Measurements from ENCODE around the gene LTK. TPM values are rescaled to one million over a fixed set of nuclear protein-coding genes. Genes with fewer than 3 reads are reported as not detected.

LTK gene
- total and polyA plus RNA-seq, 8 donors = 1.6 to 4.0 (median 2.5) TPM

- intact Hi-C loops (cut with DNase I) = no loop called here
- no peak overlapping the region for H3K4me3 ChIP-seq
- no peak for TF ChIP-seq CTCF (IDR thresholded peaks at IDR 0.05)
- H3K27me3 ChIP-seq = no peaks in the 10 kb centered on the region
- H3K4me1 ChIP-seq = no peaks in the 10 kb centered on the region
- H3K9me3 ChIP-seq = no peaks in the 10 kb centered on the region
- no peak for ATAC-seq
- no peak overlapping the region for H3K27ac ChIP-seq
- DNase-seq = peak in 1 of 4 donors; percentile 35
- H3K36me3 ChIP-seq = peaks cover 0 to 50% of the 10 kb centered on the region in 2 donors
Measured at GRCh38 chr15:41536866-41537265, 23.2 kb upstream of the LTK start.

GRCh38 chr15:41535544-41535943, 21.9 kb upstream of the LTK start:
- intact Hi-C loops (cut with DNase I) = no loop called here
- DNase-seq = no peak
- Histone ChIP-seq H3K4me3 (no peak overlapping the region), H3K4me1 (peaks cover 0 to 6% of the 10 kb centered on the region in 2 donors), H3K36me3 (peaks cover 0 to 61% of the 10 kb centered on the region in 2 donors), H3K27me3 (no peaks in the 10 kb centered on the region), H3K9me3 (no peaks in the 10 kb centered on the region), H3K27ac (no peak overlapping the region)
- no peak for TF ChIP-seq CTCF (IDR thresholded peaks at IDR 0.05)
- ATAC-seq = no peak

GRCh38 chr15:41530363-41530956, 16.8 kb upstream of the LTK start:
- intact Hi-C loops (cut with DNase I) = no loop called here

GRCh38 chr15:41523097-41523496, 9.5 kb upstream of the LTK start:
- Histone ChIP-seq H3K27ac (no peak overlapping the region), H3K4me1 (no peaks in the 10 kb centered on the region), H3K4me3 (no peak overlapping the region), H3K9me3 (no peaks in the 10 kb centered on the region), H3K27me3 (no peaks in the 10 kb centered on the region), H3K36me3 (peaks cover 0 to 63% of the 10 kb centered on the region in 2 donors)
- DNase-seq (no peak), ATAC-seq (no peak)
- no peak for TF ChIP-seq CTCF (IDR thresholded peaks at IDR 0.05)
- intact Hi-C loops (cut with DNase I) = no loop called here

More at GRCh38 chr15:41530363-41530956, 16.8 kb upstream of the LTK start:
- no peak for TF ChIP-seq CTCF (IDR thresholded peaks at IDR 0.05)
- peaks cover 0 to 98% of the 10 kb centered on the region in 2 donors for H3K36me3 ChIP-seq
- H3K27ac ChIP-seq = no peak overlapping the region
- DNase-seq = no peak
- peaks cover 0 to 6% of the 10 kb centered on the region in 2 donors for H3K4me1 ChIP-seq
- H3K27me3 ChIP-seq = no peaks in the 10 kb centered on the region
- no peaks in the 10 kb centered on the region for H3K9me3 ChIP-seq
- H3K4me3 ChIP-seq = no peak overlapping the region
- ATAC-seq = no peak

- Histone ChIP-seq H3K4me3 (no peak overlapping the region), H3K9me3 (no peaks in the 10 kb centered on the region), H3K4me1 (no peaks in the 10 kb centered on the region), H3K36me3 (peaks cover 0 to 57% of the 10 kb centered on the region in 2 donors), H3K27me3 (no peaks in the 10 kb centered on the region), H3K27ac (no peak overlapping the region)
- intact Hi-C loops (cut with DNase I) = no loop called here
- ATAC-seq = no peak
- DNase-seq = peak in 1 of 4 donors; percentile 47
- TF ChIP-seq CTCF (IDR thresholded peaks at IDR 0.05) = no peak
Measured at GRCh38 chr15:41521614-41522013, 8.0 kb upstream of the LTK start.
